HCT116 (cell line): ENCODE data around the gene KRTCAP2.

ENCODE experiments used
- CTCF ChIP-seq, 3 experiments: fragments of 200-600 bp in 1 of 3; sonication (generic) in 1 of 3; IDR thresholded peaks in 2 of 3; conservative IDR thresholded peaks in 1 of 3; 2 replicates each; pipeline ENCODE4 v1.5.1; 2012 to 2017; ENCODE audit warnings: low read depth in 2 of 3, low read length in 2 of 3, antibody characterized with exemption in 1 of 3, borderline replicate concordance in 1 of 3, control low read depth in 1 of 3, mild to moderate bottlenecking in 1 of 3, mixed read lengths in 1 of 3, mixed run types in 1 of 3, moderate library complexity in 1 of 3; ENCODE audit not compliant: insufficient read depth in 1 of 3
- ELF1 ChIP-seq: IDR thresholded peaks from 2 replicates; pipeline ENCODE4 v1.6.1; 2012; ENCODE audit warnings: low read depth, borderline replicate concordance
- EZH2 ChIP-seq: fragments of 200-600 bp; sonication (generic); IDR thresholded peaks from 2 replicates; pipeline ENCODE4 v1.6.1; 2017; ENCODE audit warnings: antibody characterized with exemption, mixed run types
- MAX ChIP-seq: IDR thresholded peaks from 2 replicates; pipeline ENCODE4 v1.6.1; 2012
- POLR2A ChIP-seq: IDR thresholded peaks from 2 replicates; pipeline ENCODE4 v1.7.0; 2011; ENCODE audit warnings: borderline replicate concordance; ENCODE audit not compliant: insufficient read depth, insufficient read length; ENCODE audit errors: extremely low read depth
- REST ChIP-seq: IDR thresholded peaks from 2 replicates; pipeline ENCODE4 v1.6.1; 2012; ENCODE audit warnings: low read depth
- SRF ChIP-seq: IDR thresholded peaks from 2 replicates; pipeline ENCODE4 v1.6.1; 2012; ENCODE audit warnings: low read depth
- ZBTB33 ChIP-seq: IDR thresholded peaks from 2 replicates; pipeline ENCODE4 v1.6.1; 2011; ENCODE audit warnings: mild to moderate bottlenecking, low read length, moderate library complexity; ENCODE audit not compliant: insufficient replicate concordance; ENCODE audit errors: extremely low read depth
- ZNF274 ChIP-seq: fragments of 200-500 bp; sonication (Bioruptor generic); IDR thresholded peaks from 2 replicates; pipeline ENCODE4 v1.6.1; 2014; ENCODE audit warnings: mild to moderate bottlenecking, low read depth, low read length, inconsistent platforms

DNA sequence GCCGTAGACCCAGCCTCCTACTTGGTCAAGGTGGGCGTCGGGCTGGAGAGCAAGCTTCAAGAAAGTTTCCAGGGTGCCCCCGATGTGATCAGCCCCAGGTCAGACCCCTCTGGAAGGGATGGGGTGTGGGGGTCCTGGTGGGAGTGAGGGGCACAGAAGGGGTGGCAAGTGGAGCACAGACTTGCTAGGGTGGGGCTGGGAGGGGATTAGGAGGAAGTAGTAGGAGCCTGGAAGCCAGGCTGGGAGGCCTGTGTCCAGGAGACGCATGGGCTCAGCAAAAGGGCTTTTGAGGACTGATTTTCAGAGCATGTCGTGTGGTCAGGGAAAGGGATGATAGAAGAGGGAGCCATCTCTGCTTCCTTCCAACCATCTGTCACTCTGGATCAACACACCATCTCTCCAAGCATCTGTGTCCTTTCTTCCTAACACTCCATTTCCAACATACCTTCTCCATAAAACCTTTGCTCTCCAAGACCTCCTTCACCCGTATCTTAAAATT is 9.0 kb upstream of the KRTCAP2 start:
- TF ChIP-seq REST (no peak), CTCF (IDR thresholded peaks at IDR 0.05 in 2 of 3, conservative IDR thresholded peaks at IDR 0.05 in 1 of 3; ENCODE audit: borderline replicate concordance in 1 of 3, insufficient read depth in 1 of 3, low read depth in 2 of 3, low read length in 2 of 3) (no peak), EZH2 (no peak), ZNF274 (no peak), MAX (no peak), ELF1 (no peak), POLR2A (no peak), ZBTB33 (no peak), SRF (no peak)
